HEK293 (cell line): ENCODE results near the gene PGC.
A peak's percentile ranks its signal among the peaks of the same experiment; 100 is the strongest.

Experiments
- BCL11A ChIP-seq: fragments of 450-650 bp; formaldehyde crosslinking; IDR thresholded peaks from 2 replicates; pipeline ENCODE4 v1.5.1; 2016; ENCODE audit warnings: low read depth, missing biosample characterization, missing genetic modification characterization
- GFI1B ChIP-seq: fragments of 450-650 bp; formaldehyde crosslinking; IDR thresholded peaks from 2 replicates; pipeline ENCODE4 v1.5.1; 2016; ENCODE audit warnings: missing biosample characterization, missing genetic modification characterization
- KLF8 ChIP-seq: fragments of 450-650 bp; formaldehyde crosslinking; IDR thresholded peaks from 2 replicates; pipeline ENCODE4 v1.5.1; 2016; ENCODE audit warnings: missing biosample characterization, missing genetic modification characterization
- SP3 ChIP-seq: fragments of 450-650 bp; formaldehyde crosslinking; IDR thresholded peaks from 2 replicates; pipeline ENCODE4 v1.5.1; 2016; ENCODE audit warnings: missing biosample characterization, missing genetic modification characterization
- WT1 ChIP-seq: fragments of 450-650 bp; formaldehyde crosslinking; IDR thresholded peaks from 2 replicates; pipeline ENCODE4 v1.5.1; 2016; ENCODE audit warnings: missing biosample characterization, missing genetic modification characterization
- ZBTB48 ChIP-seq: fragments of 450-650 bp; formaldehyde crosslinking; IDR thresholded peaks from 2 replicates; pipeline ENCODE4 v1.5.1; 2016; ENCODE audit warnings: missing biosample characterization, missing genetic modification characterization
- ZBTB8A ChIP-seq: fragments of 450-650 bp; formaldehyde crosslinking; IDR thresholded peaks from 2 replicates; pipeline ENCODE4 v1.5.1; 2016; ENCODE audit warnings: missing biosample characterization, missing genetic modification characterization
- ZFP3 ChIP-seq: fragments of 450-650 bp; formaldehyde crosslinking; IDR thresholded peaks from 2 replicates; pipeline ENCODE4 v1.5.1; 2016; ENCODE audit warnings: low read depth, missing biosample characterization, missing genetic modification characterization
- ZNF121 ChIP-seq: fragments of 450-650 bp; formaldehyde crosslinking; IDR thresholded peaks from 2 replicates; pipeline ENCODE4 v1.5.1; 2016; ENCODE audit warnings: missing biosample characterization, missing genetic modification characterization
- ZNF169 ChIP-seq: fragments of 450-650 bp; formaldehyde crosslinking; IDR thresholded peaks from 2 replicates; pipeline ENCODE4 v1.5.1; 2016; ENCODE audit warnings: missing biosample characterization, missing genetic modification characterization
- ZNF175 ChIP-seq: fragments of 450-650 bp; formaldehyde crosslinking; IDR thresholded peaks from 2 replicates; pipeline ENCODE4 v1.5.1; 2016; ENCODE audit warnings: missing biosample characterization, missing genetic modification characterization
- ZNF311 ChIP-seq: fragments of 450-650 bp; formaldehyde crosslinking; IDR thresholded peaks from 2 replicates; pipeline ENCODE4 v1.5.1; 2017; ENCODE audit warnings: missing biosample characterization, missing genetic modification characterization, borderline replicate concordance
- ZNF341 ChIP-seq: fragments of 450-650 bp; formaldehyde crosslinking; IDR thresholded peaks from 2 replicates; pipeline ENCODE4; 2016; ENCODE audit warnings: low read depth, missing biosample characterization, missing genetic modification characterization
- ZNF596 ChIP-seq: fragments of 450-650 bp; IDR thresholded peaks from 2 replicates; pipeline ENCODE4 v1.5.0; 2018; ENCODE audit warnings: missing biosample characterization, mild to moderate bottlenecking, missing genetic modification characterization, moderate library complexity
- ZNF600 ChIP-seq: fragments of 450-650 bp; formaldehyde crosslinking; IDR thresholded peaks from 2 replicates; pipeline ENCODE4 v1.5.1; 2016; ENCODE audit warnings: missing biosample characterization, missing genetic modification characterization
- ZNF626 ChIP-seq: fragments of 450-650 bp; sonication (Bioruptor Pico); formaldehyde crosslinking; IDR thresholded peaks from 2 replicates; pipeline ENCODE4 v1.5.1; 2018; ENCODE audit warnings: missing biosample characterization, missing genetic modification characterization, inconsistent platforms
- ZNF629 ChIP-seq: fragments of 450-650 bp; formaldehyde crosslinking; IDR thresholded peaks from 2 replicates; pipeline ENCODE4 v1.5.1; 2017; ENCODE audit warnings: missing biosample characterization, missing genetic modification characterization
- ZNF660 ChIP-seq: fragments of 450-650 bp; IDR thresholded peaks from 2 replicates; pipeline ENCODE4 v1.5.1; 2018; ENCODE audit warnings: missing biosample characterization, mild to moderate bottlenecking, missing genetic modification characterization
- ZNF747 ChIP-seq: fragments of 450-650 bp; formaldehyde crosslinking; IDR thresholded peaks from 2 replicates; pipeline ENCODE4 v1.5.1; 2016; ENCODE audit warnings: missing biosample characterization, missing genetic modification characterization
- ZNF777 ChIP-seq: fragments of 450-650 bp; formaldehyde crosslinking; IDR thresholded peaks from 2 replicates; pipeline ENCODE4 v1.5.1; 2017; ENCODE audit warnings: missing biosample characterization, missing genetic modification characterization, borderline replicate concordance
- TF ChIP-seq, protein P1 (sequence below): fragments of 450-650 bp; formaldehyde crosslinking; IDR thresholded peaks from 2 replicates; pipeline ENCODE4 v1.5.1; 2017; ENCODE audit warnings: missing biosample characterization, missing genetic modification characterization
- TF ChIP-seq, protein P2 (sequence below): fragments of 450-650 bp; formaldehyde crosslinking; IDR thresholded peaks from 2 replicates; pipeline ENCODE4 v1.5.0; 2017; ENCODE audit warnings: missing biosample characterization, missing genetic modification characterization, borderline replicate concordance
- TF ChIP-seq, protein P3 (sequence below): fragments of 450-650 bp; formaldehyde crosslinking; IDR thresholded peaks from 2 replicates; pipeline ENCODE4 v1.5.1; 2016; ENCODE audit warnings: missing biosample characterization, missing genetic modification characterization
- TF ChIP-seq, protein P4 (sequence below): fragments of 450-650 bp; formaldehyde crosslinking; IDR thresholded peaks from 2 replicates; pipeline ENCODE4 v1.5.1; 2016; ENCODE audit warnings: missing biosample characterization, missing genetic modification characterization
- TF ChIP-seq, protein P5 (sequence below): fragments of 450-650 bp; formaldehyde crosslinking; IDR thresholded peaks from 2 replicates; pipeline ENCODE4 v1.5.1; 2016; ENCODE audit warnings: missing biosample characterization, missing genetic modification characterization
- TF ChIP-seq, protein P6 (sequence below): fragments of 450-650 bp; formaldehyde crosslinking; IDR thresholded peaks from 2 replicates; pipeline ENCODE4 v1.5.1; 2017; ENCODE audit warnings: missing biosample characterization, missing genetic modification characterization
- TF ChIP-seq, protein P7 (sequence below): fragments of 450-650 bp; formaldehyde crosslinking; IDR thresholded peaks from 2 replicates; pipeline ENCODE4 v1.5.1; 2016; ENCODE audit warnings: missing biosample characterization, missing genetic modification characterization

Gene PGC

DNA sequence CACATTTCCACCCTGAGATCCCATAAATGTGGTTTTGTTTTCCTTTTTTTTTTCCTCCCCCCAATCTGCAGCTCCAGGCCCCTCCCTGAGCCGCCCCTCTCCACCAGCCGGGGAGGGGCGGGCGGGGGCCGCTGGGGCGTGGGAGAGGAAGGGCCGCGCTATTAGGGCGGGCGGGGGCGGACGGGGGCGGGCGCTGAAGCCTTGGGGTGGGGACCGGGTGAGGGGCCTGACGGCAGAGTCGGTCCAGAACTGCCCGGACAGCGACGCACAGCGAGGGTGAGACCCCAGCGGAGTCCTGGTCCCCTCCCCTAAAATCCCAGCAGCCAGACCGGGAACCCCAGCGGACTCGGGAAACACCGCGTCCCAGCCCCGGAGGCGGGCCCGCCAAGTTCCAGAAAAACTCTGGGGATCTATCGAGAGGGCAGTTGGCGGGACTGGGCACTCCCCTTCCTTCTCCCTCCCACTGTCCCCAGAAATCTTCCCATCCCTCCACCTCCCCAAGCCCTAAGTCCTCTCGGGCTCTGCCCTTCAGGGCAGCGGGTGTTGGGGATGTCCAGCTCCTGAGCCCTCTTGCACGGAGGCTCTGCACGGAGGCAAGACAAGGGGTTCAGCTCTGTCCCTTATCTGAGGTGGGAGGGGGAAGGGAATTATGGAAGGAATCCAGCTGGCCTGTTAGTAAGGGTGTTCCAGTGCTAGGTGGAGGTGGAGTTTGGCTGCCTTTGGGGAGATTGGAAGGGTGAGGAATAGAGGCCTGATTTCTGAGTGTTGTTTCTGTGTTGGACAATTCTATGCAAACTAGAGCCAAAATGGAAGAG lies 33.6 kb upstream of the PGC start, which contains the start of gene PRICKLE4 (continued):
- TF ChIP-seq ZNF311 (tag by site-specific recombination) (no peak), ZFP3 (tag by site-specific recombination) (no peak), ZNF626 (tag by site-specific recombination) (no peak), ZNF169 (tag by site-specific recombination) (no peak), ZBTB8A (tag by site-specific recombination) (peak; percentile 37; the same call in 1 of the 2 replicates), WT1 (tag by site-specific recombination) (0 out of 2 replicates have a peak, but pooled peaks have one; percentile 25), ZNF660 (tag by site-specific recombination) (no peak), ZNF600 (tag by site-specific recombination) (peak; percentile 94), ZNF175 (tag by site-specific recombination) (no peak), ZBTB48 (peak; percentile 94), ZNF629 (tag by site-specific recombination) (no peak), KLF8 (tag by site-specific recombination) (peak; percentile 16), GFI1B (tag by site-specific recombination) (no peak), SP3 (peak; percentile 28), BCL11A (tag by site-specific recombination) (no peak), ZNF341 (tag by site-specific recombination) (peak; percentile 78), ZNF777 (no peak), ZNF596 (no peak), ZNF121 (tag by site-specific recombination) (no peak), ZNF747 (tag by site-specific recombination) (no peak)
- TF ChIP-seq, protein P1, sequence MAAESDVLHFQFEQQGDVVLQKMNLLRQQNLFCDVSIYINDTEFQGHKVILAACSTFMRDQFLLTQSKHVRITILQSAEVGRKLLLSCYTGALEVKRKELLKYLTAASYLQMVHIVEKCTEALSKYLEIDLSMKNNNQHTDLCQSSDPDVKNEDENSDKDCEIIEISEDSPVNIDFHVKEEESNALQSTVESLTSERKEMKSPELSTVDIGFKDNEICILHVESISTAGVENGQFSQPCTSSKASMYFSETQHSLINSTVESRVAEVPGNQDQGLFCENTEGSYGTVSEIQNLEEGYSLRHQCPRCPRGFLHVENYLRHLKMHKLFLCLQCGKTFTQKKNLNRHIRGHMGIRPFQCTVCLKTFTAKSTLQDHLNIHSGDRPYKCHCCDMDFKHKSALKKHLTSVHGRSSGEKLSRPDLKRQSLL, result no peak
- TF ChIP-seq, protein P2, sequence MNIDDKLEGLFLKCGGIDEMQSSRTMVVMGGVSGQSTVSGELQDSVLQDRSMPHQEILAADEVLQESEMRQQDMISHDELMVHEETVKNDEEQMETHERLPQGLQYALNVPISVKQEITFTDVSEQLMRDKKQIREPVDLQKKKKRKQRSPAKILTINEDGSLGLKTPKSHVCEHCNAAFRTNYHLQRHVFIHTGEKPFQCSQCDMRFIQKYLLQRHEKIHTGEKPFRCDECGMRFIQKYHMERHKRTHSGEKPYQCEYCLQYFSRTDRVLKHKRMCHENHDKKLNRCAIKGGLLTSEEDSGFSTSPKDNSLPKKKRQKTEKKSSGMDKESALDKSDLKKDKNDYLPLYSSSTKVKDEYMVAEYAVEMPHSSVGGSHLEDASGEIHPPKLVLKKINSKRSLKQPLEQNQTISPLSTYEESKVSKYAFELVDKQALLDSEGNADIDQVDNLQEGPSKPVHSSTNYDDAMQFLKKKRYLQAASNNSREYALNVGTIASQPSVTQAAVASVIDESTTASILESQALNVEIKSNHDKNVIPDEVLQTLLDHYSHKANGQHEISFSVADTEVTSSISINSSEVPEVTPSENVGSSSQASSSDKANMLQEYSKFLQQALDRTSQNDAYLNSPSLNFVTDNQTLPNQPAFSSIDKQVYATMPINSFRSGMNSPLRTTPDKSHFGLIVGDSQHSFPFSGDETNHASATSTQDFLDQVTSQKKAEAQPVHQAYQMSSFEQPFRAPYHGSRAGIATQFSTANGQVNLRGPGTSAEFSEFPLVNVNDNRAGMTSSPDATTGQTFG (tag by site-specific recombination), result no peak
- TF ChIP-seq, protein P3, sequence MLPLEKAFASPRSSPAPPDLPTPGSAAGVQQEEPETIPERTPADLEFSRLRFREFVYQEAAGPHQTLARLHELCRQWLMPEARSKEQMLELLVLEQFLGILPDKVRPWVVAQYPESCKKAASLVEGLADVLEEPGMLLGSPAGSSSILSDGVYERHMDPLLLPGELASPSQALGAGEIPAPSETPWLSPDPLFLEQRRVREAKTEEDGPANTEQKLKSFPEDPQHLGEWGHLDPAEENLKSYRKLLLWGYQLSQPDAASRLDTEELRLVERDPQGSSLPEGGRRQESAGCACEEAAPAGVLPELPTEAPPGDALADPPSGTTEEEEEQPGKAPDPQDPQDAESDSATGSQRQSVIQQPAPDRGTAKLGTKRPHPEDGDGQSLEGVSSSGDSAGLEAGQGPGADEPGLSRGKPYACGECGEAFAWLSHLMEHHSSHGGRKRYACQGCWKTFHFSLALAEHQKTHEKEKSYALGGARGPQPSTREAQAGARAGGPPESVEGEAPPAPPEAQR (tag by site-specific recombination), result no peak
- TF ChIP-seq, protein P4, sequence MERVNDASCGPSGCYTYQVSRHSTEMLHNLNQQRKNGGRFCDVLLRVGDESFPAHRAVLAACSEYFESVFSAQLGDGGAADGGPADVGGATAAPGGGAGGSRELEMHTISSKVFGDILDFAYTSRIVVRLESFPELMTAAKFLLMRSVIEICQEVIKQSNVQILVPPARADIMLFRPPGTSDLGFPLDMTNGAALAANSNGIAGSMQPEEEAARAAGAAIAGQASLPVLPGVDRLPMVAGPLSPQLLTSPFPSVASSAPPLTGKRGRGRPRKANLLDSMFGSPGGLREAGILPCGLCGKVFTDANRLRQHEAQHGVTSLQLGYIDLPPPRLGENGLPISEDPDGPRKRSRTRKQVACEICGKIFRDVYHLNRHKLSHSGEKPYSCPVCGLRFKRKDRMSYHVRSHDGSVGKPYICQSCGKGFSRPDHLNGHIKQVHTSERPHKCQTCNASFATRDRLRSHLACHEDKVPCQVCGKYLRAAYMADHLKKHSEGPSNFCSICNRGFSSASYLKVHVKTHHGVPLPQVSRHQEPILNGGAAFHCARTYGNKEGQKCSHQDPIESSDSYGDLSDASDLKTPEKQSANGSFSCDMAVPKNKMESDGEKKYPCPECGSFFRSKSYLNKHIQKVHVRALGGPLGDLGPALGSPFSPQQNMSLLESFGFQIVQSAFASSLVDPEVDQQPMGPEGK, result peak; percentile 44; the same call in 1 of the 2 replicates
- TF ChIP-seq, protein P5, sequence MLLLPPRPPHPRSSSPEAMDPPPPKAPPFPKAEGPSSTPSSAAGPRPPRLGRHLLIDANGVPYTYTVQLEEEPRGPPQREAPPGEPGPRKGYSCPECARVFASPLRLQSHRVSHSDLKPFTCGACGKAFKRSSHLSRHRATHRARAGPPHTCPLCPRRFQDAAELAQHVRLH, result no peak
- TF ChIP-seq, protein P6, sequence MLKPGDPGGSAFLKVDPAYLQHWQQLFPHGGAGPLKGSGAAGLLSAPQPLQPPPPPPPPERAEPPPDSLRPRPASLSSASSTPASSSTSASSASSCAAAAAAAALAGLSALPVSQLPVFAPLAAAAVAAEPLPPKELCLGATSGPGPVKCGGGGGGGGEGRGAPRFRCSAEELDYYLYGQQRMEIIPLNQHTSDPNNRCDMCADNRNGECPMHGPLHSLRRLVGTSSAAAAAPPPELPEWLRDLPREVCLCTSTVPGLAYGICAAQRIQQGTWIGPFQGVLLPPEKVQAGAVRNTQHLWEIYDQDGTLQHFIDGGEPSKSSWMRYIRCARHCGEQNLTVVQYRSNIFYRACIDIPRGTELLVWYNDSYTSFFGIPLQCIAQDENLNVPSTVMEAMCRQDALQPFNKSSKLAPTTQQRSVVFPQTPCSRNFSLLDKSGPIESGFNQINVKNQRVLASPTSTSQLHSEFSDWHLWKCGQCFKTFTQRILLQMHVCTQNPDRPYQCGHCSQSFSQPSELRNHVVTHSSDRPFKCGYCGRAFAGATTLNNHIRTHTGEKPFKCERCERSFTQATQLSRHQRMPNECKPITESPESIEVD, result no peak
- TF ChIP-seq, protein P7, sequence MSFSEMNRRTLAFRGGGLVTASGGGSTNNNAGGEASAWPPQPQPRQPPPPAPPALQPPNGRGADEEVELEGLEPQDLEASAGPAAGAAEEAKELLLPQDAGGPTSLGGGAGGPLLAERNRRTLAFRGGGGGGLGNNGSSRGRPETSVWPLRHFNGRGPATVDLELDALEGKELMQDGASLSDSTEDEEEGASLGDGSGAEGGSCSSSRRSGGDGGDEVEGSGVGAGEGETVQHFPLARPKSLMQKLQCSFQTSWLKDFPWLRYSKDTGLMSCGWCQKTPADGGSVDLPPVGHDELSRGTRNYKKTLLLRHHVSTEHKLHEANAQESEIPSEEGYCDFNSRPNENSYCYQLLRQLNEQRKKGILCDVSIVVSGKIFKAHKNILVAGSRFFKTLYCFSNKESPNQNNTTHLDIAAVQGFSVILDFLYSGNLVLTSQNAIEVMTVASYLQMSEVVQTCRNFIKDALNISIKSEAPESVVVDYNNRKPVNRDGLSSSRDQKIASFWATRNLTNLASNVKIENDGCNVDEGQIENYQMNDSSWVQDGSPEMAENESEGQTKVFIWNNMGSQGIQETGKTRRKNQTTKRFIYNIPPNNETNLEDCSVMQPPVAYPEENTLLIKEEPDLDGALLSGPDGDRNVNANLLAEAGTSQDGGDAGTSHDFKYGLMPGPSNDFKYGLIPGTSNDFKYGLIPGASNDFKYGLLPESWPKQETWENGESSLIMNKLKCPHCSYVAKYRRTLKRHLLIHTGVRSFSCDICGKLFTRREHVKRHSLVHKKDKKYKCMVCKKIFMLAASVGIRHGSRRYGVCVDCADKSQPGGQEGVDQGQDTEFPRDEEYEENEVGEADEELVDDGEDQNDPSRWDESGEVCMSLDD, result peak; percentile 39
